Peyer's patch (tissue), 4 donors: Measurements from ENCODE around the gene ZCCHC17.
A peak's percentile ranks its signal among the peaks of the same experiment; 100 is the strongest.

Source experiments
- CTCF ChIP-seq, 6 experiments: fragments of 450-650 bp in 4 of 6; fragments of 200-600 bp in 2 of 6; sonication (generic) in 1 of 6; IDR thresholded peaks; one replicate each; pipeline ENCODE4 v1.5.1; 2017 to 2019; ENCODE audit warnings: antibody characterized with exemption in 6 of 6, mild to moderate bottlenecking in 3 of 6, moderate library complexity in 1 of 6
- POLR2A ChIP-seq, 2 donors: fragments of 450-650 bp; IDR thresholded peaks; one replicate each; pipeline ENCODE4 v1.5.1; 2017; ENCODE audit warnings: antibody characterized with exemption in 2 of 2, mild to moderate bottlenecking in 2 of 2, moderate library complexity in 2 of 2

DNA sequence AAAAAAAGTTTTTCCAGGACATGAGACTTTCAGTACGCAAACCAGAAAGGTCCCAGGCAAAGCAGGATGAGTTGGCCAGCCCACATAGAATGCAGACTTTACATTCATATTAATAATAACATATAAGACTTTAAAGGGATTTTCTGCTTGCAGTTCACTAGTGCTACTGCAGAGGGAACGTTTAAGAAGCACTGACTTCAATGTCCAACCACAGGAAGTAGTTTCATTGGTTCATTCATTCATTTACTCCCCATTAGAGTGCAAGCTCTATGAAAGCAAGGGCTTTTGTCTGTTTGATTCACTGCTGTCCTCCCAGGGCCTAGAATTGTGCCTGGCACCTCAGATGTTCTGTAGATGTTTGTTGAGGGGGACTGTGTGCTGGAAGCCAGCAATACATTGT lies 104.4 kb downstream of the ZCCHC17 start:
- TF ChIP-seq CTCF (IDR thresholded peaks at IDR 0.05), result peak in 1 of 6 experiments; percentile 7
- no peak for TF ChIP-seq POLR2A (IDR thresholded peaks at IDR 0.05)
